IPS-NIHi11 (cell line): ENCODE measurements around the gene GTPBP10.
A peak's percentile ranks its signal among the peaks of the same experiment; 100 is the strongest.

Experiments
- DNase-seq: peaks from one replicate; pipeline ENCODE4 v3.0.0; 2012; ENCODE audit warnings: mixed read lengths, low spot score

Gene GTPBP10

GRCh38 chr7:90351987-90352386 lies 5.5 kb downstream of the GTPBP10 start:
- no peak for DNase-seq

- DNase-seq: no peak
Measured at GRCh38 chr7:90383422-90383821, 36.9 kb downstream of the GTPBP10 start.

- no peak for DNase-seq
Measured at GRCh38 chr7:90383861-90384260, 37.3 kb downstream of the GTPBP10 start.

- no peak for DNase-seq
Measured at GRCh38 chr7:90384433-90384832, 37.9 kb downstream of the GTPBP10 start.

- DNase-seq: no peak
Measured at GRCh38 chr7:90387470-90388240, 41.1 kb downstream of the GTPBP10 start.

- no peak for DNase-seq
Measured at GRCh38 chr7:90390926-90391325, 44.4 kb downstream of the GTPBP10 start.

GRCh38 chr7:90391488-90391887 lies 45.0 kb downstream of the GTPBP10 start:
- DNase-seq: no peak

- no peak for DNase-seq
Measured at GRCh38 chr7:90396420-90396819, 49.9 kb downstream of the GTPBP10 start.

- no peak for DNase-seq
Measured at GRCh38 chr7:90401989-90402388, 55.5 kb downstream of the GTPBP10 start.

GRCh38 chr7:90402785-90403173 lies 56.3 kb downstream of the GTPBP10 start:
- DNase-seq: no peak

- DNase-seq: peak; percentile 94
Measured at GRCh38 chr7:90403174-90404113, 56.9 kb downstream of the GTPBP10 start, which contains the start of gene CLDN12. Gene CLDN12 (plus strand): TSS chr7:90403461. CDS start chr7:90412677, 9,216 bp downstream.

- DNase-seq: no peak
Measured at GRCh38 chr7:90404777-90405176, 58.3 kb downstream of the GTPBP10 start.

GRCh38 chr7:90407484-90407821 lies 60.9 kb downstream of the GTPBP10 start:
- DNase-seq: no peak

GRCh38 chr7:90408142-90408541 lies 61.6 kb downstream of the GTPBP10 start:
- no peak for DNase-seq

GRCh38 chr7:90409667-90410066 lies 63.2 kb downstream of the GTPBP10 start:
- DNase-seq: no peak

GRCh38 chr7:90411510-90411909 lies 65.0 kb downstream of the GTPBP10 start:
- DNase-seq: no peak

GRCh38 chr7:90412458-90413184 lies 66.1 kb downstream of the GTPBP10 start:
- peak; percentile 32 for DNase-seq

GRCh38 chr7:90413185-90413528 lies 66.6 kb downstream of the GTPBP10 start:
- no peak for DNase-seq

- no peak for DNase-seq
Measured at GRCh38 chr7:90421651-90422050, 75.1 kb downstream of the GTPBP10 start.

- no peak for DNase-seq
Measured at GRCh38 chr7:90424720-90425119, 78.2 kb downstream of the GTPBP10 start.

- DNase-seq: no peak
Measured at GRCh38 chr7:90425376-90425775, 78.9 kb downstream of the GTPBP10 start.

GRCh38 chr7:90430614-90431460 lies 84.3 kb downstream of the GTPBP10 start:
- DNase-seq: no peak
